ENCODE data around the gene BCAS3. TPM values are rescaled to one million over a fixed set of nuclear protein-coding genes. Genes with fewer than 3 reads are reported as not detected.

The BCAS3 gene
- total RNA-seq, 1 experiment from 2014 or later = 14.4 TPM

DNA sequence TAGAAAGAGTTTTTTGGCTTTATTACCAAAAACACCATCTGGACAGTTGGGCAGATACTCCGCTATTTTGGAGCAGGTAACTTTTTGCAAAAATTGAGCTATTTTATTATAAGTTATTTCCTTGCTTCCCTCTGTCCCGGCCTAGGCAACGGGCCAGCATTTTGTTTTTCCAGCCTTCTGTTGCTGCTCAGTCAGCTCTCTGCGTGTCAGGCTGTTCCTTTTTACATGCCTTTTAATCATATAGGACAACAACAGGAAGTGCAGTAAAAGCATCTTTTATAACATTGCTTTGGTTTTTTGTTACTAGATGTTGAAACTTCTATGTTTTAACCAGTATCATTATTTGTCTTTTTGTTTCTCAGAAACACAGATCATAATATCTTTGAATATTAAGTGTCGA is 47.3 kb upstream of the BCAS3 start:
- no TSS peak for BruUV-seq (replicated peaks)
- Histone ChIP-seq H3K4me3 (ENCODE audit: low read depth, low read length, poor library complexity, severe bottlenecking) (no peak overlapping the region), H3K27ac (ENCODE audit: low read depth, low read length, poor library complexity, severe bottlenecking) (no peak overlapping the region), H3K9me3 (ENCODE audit: low read depth, low read length, poor library complexity, severe bottlenecking) (no peaks in the 10 kb centered on the region), H3K4me1 (ENCODE audit: insufficient read depth, low read length, poor library complexity, severe bottlenecking) (no peaks in the 10 kb centered on the region), H3K36me3 (ENCODE audit: insufficient read depth, low read length, poor library complexity, severe bottlenecking) (peaks cover 5% of the 10 kb centered on the region), H3K27me3 (replicated peaks; ENCODE audit: insufficient read depth, low read depth, low read length, poor library complexity) (no peaks in the 10 kb centered on the region)
- no peak for TF ChIP-seq EZH2 (IDR thresholded peaks at IDR 0.05; ENCODE audit: borderline replicate concordance, low read depth, low read length, poor library complexity, severe bottlenecking)
- TF ChIP-seq, protein P1, sequence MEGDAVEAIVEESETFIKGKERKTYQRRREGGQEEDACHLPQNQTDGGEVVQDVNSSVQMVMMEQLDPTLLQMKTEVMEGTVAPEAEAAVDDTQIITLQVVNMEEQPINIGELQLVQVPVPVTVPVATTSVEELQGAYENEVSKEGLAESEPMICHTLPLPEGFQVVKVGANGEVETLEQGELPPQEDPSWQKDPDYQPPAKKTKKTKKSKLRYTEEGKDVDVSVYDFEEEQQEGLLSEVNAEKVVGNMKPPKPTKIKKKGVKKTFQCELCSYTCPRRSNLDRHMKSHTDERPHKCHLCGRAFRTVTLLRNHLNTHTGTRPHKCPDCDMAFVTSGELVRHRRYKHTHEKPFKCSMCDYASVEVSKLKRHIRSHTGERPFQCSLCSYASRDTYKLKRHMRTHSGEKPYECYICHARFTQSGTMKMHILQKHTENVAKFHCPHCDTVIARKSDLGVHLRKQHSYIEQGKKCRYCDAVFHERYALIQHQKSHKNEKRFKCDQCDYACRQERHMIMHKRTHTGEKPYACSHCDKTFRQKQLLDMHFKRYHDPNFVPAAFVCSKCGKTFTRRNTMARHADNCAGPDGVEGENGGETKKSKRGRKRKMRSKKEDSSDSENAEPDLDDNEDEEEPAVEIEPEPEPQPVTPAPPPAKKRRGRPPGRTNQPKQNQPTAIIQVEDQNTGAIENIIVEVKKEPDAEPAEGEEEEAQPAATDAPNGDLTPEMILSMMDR (conservative IDR thresholded peaks at IDR 0.05; ENCODE audit: low read depth, low read length) = no peak
- ChIA-PET POLR2A (ENCODE audit: low non-redundant PET) (no interaction called here), CTCF (interaction anchor here (0.6 to 1.0 kb wide), 2 partner anchors 8 to 10 kb away, joined by 3 read pairs; no protein-coding TSS in a partner anchor)
- no peak for DNase-seq (ENCODE audit: low spot score)
- intact Hi-C loops (cut with micrococcal nuclease; ENCODE audit: unreplicated experiment) = loop anchor here (10.0 kb wide), 1 partner anchor 486 kb away; the partner anchor contains the start of gene CA4

DNA sequence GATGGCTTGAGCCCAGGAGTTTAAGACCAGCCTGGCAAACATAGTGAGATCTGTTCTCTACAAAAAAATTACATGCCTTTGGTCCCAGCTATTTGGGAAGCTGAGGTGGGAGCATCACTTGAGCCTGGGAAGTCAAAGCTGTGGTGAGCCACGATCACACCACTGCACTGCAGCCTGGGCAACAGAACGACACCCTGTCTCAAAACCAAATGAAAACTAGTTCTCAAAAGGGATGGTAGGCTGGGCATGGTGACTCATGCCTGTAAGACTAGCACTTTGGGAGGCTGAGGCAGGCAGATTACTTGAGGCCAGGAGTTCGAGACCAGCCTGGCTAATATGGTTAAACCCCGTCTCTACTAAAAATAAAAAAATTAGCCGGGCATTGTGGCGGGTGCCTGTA is 46.5 kb upstream of the BCAS3 start:
- TF ChIP-seq, protein P1 (conservative IDR thresholded peaks at IDR 0.05; ENCODE audit: low read depth, low read length) = no peak
- TF ChIP-seq EZH2 (IDR thresholded peaks at IDR 0.05; ENCODE audit: borderline replicate concordance, low read depth, low read length, poor library complexity, severe bottlenecking) = no peak
- Histone ChIP-seq H3K36me3 (ENCODE audit: insufficient read depth, low read length, poor library complexity, severe bottlenecking) (peaks cover 13% of the 10 kb centered on the region), H3K9me3 (ENCODE audit: low read depth, low read length, poor library complexity, severe bottlenecking) (no peaks in the 10 kb centered on the region), H3K27me3 (replicated peaks; ENCODE audit: insufficient read depth, low read depth, low read length, poor library complexity) (no peaks in the 10 kb centered on the region), H3K4me1 (ENCODE audit: insufficient read depth, low read length, poor library complexity, severe bottlenecking) (no peaks in the 10 kb centered on the region), H3K4me3 (ENCODE audit: low read depth, low read length, poor library complexity, severe bottlenecking) (no peak overlapping the region), H3K27ac (ENCODE audit: low read depth, low read length, poor library complexity, severe bottlenecking) (no peak overlapping the region)
- BruUV-seq (replicated peaks) = no TSS peak
- intact Hi-C loops (cut with micrococcal nuclease; ENCODE audit: unreplicated experiment) = loop anchor here (10.0 kb wide), 1 partner anchor 486 kb away; the partner anchor contains the start of gene CA4
- DNase-seq (ENCODE audit: low spot score) = no peak
- ChIA-PET CTCF (interaction anchor here (1.0 kb wide), 1 partner anchor 10 kb away, joined by 3 read pairs; no protein-coding TSS in a partner anchor), POLR2A (ENCODE audit: low non-redundant PET) (interaction anchor here (0.6 kb wide), 1 partner anchor 196 kb away, joined by 4 read pairs; no protein-coding TSS in a partner anchor)

DNA sequence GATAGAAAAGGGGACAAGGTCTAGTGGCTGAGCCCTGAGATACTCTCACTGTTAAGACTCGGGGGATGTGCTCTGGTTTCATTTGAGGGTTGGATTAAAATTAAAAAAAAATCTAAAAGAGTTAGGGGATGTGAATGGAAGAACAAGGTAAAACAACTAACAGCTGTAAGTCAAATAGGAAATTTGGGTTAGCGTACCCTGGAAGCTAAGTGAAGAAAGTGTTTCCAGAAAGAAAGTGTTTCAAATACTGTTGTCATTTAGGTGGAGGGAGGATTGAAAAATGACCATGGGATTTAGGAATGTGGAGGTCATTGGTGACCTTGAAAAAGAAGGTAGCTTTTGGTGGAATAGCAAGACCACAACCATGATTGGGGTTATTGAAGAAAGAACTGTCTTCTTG is 40.0 kb upstream of the BCAS3 start:
- BruUV-seq (replicated peaks) = no TSS peak
- no peak for DNase-seq (ENCODE audit: low spot score)
- H3K27ac ChIP-seq (ENCODE audit: low read depth, low read length, poor library complexity, severe bottlenecking) = no peak overlapping the region
- peaks cover 11% of the 10 kb centered on the region for H3K36me3 ChIP-seq (ENCODE audit: insufficient read depth, low read length, poor library complexity, severe bottlenecking)
- intact Hi-C loops (cut with micrococcal nuclease; ENCODE audit: unreplicated experiment) = loop anchor here (2.0 to 10.0 kb wide), 2 partner anchors 201 to 493 kb away; partner anchors contain the start of gene CA4
- TF ChIP-seq, protein P1 (conservative IDR thresholded peaks at IDR 0.05; ENCODE audit: low read depth, low read length) = no peak
- no peak for TF ChIP-seq EZH2 (IDR thresholded peaks at IDR 0.05; ENCODE audit: borderline replicate concordance, low read depth, low read length, poor library complexity, severe bottlenecking)
- peaks cover 7% of the 10 kb centered on the region for H3K4me1 ChIP-seq (ENCODE audit: insufficient read depth, low read length, poor library complexity, severe bottlenecking)
- ChIA-PET POLR2A (ENCODE audit: low non-redundant PET) (no interaction called here), CTCF (no interaction called here)
- no peaks in the 10 kb centered on the region for H3K9me3 ChIP-seq (ENCODE audit: low read depth, low read length, poor library complexity, severe bottlenecking)
- H3K4me3 ChIP-seq (ENCODE audit: low read depth, low read length, poor library complexity, severe bottlenecking) = no peak overlapping the region
- H3K27me3 ChIP-seq (replicated peaks; ENCODE audit: insufficient read depth, low read depth, low read length, poor library complexity) = no peaks in the 10 kb centered on the region

Data from A673 (cell line).